HepG2 (cell line): ENCODE measurements around the gene ARIH2.
A peak's percentile ranks its signal among the peaks of the same experiment; 100 is the strongest.

Experiments used
- FOSL2 ChIP-seq: sonication (generic); formaldehyde crosslinking; IDR thresholded peaks from 2 replicates; pipeline ENCODE4 v1.4.0; 2020; ENCODE audit warnings: missing genetic modification reagents
- TF ChIP-seq, protein P1 (sequence below): sonication (generic); formaldehyde crosslinking; IDR thresholded peaks from 2 replicates; pipeline ENCODE4 v1.4.0; 2020; ENCODE audit warnings: missing genetic modification reagents
- TF ChIP-seq, protein P2 (sequence below): sonication (generic); formaldehyde crosslinking; IDR thresholded peaks from 2 replicates; pipeline ENCODE4 v1.8.0; 2023; ENCODE audit warnings: mild to moderate bottlenecking, missing genetic modification reagents
- TF ChIP-seq, protein P3 (sequence below): sonication (generic); formaldehyde crosslinking; IDR thresholded peaks from 2 replicates; pipeline ENCODE4 v1.5.0; 2020; ENCODE audit warnings: mild to moderate bottlenecking, missing genetic modification reagents, moderate library complexity
- TF ChIP-seq, protein P4 (sequence below), 2 experiments: sonication (generic) in 1 of 2; formaldehyde crosslinking in 1 of 2; IDR thresholded peaks; 2 replicates each; pipeline versions ENCODE4 v1.5.1 to v1.6.1; 2011 to 2020; ENCODE audit warnings: borderline replicate concordance in 1 of 2, low read depth in 1 of 2, low read length in 1 of 2, mild to moderate bottlenecking in 1 of 2, missing genetic modification reagents in 1 of 2, moderate library complexity in 1 of 2

DNA sequence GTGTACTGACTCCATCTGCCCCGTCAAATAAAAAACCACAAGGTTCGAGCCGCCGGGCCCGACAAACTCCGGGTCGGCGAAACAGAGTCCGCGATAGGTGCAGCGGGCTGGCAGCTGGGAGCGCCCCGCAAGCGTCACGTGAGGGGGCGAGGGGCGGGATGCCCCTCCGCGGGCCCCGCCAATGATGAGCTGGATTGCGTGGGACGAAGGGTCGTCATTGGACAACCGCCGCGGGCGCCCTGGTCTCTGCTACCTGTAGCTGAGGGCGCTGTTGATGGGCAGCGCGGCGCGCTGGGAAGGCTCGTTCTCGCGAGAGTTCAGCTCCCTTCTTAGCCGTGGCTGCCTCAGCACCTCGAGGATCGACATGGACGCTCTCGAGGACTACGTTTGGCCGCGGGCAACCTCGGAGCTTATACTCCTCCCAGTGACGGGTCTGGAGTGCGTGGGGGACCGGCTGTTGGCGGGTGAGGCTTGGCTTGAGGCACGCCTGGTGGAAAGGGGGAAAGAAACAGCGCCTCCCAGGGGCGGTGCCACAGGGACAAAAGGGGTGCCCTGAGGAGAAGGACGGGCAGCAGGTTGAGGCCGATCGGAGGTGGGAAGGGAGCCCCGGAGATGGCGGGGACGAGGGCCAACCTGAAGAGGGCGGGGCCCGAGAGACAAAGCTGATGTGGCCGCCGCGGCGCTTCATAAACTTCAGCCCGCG is 88.6 kb downstream of the ARIH2 start, which contains the start of gene WDR6:
- TF ChIP-seq, protein P1, sequence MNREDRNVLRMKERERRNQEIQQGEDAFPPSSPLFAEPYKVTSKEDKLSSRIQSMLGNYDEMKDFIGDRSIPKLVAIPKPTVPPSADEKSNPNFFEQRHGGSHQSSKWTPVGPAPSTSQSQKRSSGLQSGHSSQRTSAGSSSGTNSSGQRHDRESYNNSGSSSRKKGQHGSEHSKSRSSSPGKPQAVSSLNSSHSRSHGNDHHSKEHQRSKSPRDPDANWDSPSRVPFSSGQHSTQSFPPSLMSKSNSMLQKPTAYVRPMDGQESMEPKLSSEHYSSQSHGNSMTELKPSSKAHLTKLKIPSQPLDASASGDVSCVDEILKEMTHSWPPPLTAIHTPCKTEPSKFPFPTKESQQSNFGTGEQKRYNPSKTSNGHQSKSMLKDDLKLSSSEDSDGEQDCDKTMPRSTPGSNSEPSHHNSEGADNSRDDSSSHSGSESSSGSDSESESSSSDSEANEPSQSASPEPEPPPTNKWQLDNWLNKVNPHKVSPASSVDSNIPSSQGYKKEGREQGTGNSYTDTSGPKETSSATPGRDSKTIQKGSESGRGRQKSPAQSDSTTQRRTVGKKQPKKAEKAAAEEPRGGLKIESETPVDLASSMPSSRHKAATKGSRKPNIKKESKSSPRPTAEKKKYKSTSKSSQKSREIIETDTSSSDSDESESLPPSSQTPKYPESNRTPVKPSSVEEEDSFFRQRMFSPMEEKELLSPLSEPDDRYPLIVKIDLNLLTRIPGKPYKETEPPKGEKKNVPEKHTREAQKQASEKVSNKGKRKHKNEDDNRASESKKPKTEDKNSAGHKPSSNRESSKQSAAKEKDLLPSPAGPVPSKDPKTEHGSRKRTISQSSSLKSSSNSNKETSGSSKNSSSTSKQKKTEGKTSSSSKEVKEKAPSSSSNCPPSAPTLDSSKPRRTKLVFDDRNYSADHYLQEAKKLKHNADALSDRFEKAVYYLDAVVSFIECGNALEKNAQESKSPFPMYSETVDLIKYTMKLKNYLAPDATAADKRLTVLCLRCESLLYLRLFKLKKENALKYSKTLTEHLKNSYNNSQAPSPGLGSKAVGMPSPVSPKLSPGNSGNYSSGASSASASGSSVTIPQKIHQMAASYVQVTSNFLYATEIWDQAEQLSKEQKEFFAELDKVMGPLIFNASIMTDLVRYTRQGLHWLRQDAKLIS = peak; percentile 79
- TF ChIP-seq, protein P2, sequence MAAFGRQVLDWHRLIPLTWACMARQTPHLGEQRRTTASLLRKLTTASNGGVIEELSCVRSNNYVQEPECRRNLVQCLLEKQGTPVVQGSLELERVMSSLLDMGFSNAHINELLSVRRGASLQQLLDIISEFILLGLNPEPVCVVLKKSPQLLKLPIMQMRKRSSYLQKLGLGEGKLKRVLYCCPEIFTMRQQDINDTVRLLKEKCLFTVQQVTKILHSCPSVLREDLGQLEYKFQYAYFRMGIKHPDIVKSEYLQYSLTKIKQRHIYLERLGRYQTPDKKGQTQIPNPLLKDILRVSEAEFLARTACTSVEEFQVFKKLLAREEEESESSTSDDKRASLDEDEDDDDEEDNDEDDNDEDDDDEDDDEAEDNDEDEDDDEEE (CRISPR knock-in tag) = 0 out of 2 replicates have a peak, but pooled peaks have one; percentile 38
- TF ChIP-seq, protein P3, sequence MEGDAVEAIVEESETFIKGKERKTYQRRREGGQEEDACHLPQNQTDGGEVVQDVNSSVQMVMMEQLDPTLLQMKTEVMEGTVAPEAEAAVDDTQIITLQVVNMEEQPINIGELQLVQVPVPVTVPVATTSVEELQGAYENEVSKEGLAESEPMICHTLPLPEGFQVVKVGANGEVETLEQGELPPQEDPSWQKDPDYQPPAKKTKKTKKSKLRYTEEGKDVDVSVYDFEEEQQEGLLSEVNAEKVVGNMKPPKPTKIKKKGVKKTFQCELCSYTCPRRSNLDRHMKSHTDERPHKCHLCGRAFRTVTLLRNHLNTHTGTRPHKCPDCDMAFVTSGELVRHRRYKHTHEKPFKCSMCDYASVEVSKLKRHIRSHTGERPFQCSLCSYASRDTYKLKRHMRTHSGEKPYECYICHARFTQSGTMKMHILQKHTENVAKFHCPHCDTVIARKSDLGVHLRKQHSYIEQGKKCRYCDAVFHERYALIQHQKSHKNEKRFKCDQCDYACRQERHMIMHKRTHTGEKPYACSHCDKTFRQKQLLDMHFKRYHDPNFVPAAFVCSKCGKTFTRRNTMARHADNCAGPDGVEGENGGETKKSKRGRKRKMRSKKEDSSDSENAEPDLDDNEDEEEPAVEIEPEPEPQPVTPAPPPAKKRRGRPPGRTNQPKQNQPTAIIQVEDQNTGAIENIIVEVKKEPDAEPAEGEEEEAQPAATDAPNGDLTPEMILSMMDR (CRISPR knock-in tag) = peak; percentile 76
- no peak for TF ChIP-seq FOSL2 (CRISPR knock-in tag)
- TF ChIP-seq, protein P4, sequence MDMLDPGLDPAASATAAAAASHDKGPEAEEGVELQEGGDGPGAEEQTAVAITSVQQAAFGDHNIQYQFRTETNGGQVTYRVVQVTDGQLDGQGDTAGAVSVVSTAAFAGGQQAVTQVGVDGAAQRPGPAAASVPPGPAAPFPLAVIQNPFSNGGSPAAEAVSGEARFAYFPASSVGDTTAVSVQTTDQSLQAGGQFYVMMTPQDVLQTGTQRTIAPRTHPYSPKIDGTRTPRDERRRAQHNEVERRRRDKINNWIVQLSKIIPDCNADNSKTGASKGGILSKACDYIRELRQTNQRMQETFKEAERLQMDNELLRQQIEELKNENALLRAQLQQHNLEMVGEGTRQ (IDR thresholded peaks at IDR 0.05; ENCODE audit: low read depth, low read length) = peak; percentile 95
- TF ChIP-seq, protein P4 (CRISPR knock-in tag; IDR thresholded peaks at IDR 0.05; ENCODE audit: borderline replicate concordance) = peak; percentile 99; the same call in 1 of the 2 replicates
